GM18508 (cell line): ENCODE data around the gene ZNF148.
"Not testable (repeated sequence)": the region's sequence is repeated elsewhere in the genome, so short reads cannot be mapped to it uniquely, and the experiment has no call there.

Source experiments
- ATAC-seq: cut with Tn5 transposase; IDR thresholded peaks from one replicate; pipeline ENCODE4 v1.9.1; 2021; ENCODE audit warnings: moderate number of reproducible peaks; ENCODE audit not compliant: insufficient read depth, unreplicated experiment

The ZNF148 gene, protein sequence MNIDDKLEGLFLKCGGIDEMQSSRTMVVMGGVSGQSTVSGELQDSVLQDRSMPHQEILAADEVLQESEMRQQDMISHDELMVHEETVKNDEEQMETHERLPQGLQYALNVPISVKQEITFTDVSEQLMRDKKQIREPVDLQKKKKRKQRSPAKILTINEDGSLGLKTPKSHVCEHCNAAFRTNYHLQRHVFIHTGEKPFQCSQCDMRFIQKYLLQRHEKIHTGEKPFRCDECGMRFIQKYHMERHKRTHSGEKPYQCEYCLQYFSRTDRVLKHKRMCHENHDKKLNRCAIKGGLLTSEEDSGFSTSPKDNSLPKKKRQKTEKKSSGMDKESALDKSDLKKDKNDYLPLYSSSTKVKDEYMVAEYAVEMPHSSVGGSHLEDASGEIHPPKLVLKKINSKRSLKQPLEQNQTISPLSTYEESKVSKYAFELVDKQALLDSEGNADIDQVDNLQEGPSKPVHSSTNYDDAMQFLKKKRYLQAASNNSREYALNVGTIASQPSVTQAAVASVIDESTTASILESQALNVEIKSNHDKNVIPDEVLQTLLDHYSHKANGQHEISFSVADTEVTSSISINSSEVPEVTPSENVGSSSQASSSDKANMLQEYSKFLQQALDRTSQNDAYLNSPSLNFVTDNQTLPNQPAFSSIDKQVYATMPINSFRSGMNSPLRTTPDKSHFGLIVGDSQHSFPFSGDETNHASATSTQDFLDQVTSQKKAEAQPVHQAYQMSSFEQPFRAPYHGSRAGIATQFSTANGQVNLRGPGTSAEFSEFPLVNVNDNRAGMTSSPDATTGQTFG

DNA sequence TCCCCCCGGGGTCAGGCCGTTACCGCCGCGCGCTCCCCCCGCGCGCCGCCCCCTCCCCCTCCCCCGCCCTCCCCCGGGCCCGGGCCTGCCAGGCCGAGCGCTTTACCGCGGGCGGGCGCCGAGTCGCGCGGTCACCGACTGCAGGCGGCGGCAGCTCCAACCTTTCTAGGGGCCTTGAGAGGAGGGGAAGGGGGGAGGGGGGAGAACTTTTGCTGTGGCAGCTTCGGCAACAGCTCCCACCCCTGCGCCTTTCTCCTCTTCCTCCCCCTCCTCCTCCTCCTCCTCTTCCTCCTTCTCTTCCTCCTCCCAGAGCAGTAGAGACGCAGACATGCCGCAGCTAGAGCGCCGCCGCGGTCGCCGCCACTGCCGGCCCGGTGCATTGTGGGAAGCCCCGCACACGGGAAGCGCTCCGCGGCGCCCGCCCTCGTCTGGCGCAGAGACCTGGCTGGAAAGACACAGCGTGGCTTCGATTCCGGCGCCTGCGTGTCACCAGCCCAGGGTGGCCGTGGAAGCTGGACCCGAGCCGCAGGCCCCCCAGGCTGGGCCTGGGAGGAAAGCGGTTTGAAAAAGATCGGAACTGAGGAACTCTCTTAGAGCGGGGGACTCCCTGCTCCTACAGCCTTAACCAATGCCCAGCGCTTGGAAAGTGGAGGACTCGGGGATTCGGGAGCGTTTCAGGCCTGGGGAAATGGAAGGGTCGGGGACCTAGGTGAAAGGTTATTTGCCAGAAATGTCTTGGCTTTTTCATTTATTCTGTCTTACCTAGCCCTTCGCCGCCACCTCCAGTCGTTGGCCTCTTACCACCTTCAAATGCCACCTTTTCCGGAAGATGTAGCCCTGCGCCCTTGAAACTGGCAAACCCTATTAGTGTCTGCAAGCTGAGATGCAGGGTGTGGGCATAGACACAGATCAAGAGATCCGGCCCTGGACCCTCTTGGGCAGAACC, at the start of gene ZNF148:
ZNF148 (minus strand) TSS at position 330 of the 946 bp plus-strand sequence. CDS start 61,685 bp downstream, outside the sequence.
- no peak for ATAC-seq

DNA sequence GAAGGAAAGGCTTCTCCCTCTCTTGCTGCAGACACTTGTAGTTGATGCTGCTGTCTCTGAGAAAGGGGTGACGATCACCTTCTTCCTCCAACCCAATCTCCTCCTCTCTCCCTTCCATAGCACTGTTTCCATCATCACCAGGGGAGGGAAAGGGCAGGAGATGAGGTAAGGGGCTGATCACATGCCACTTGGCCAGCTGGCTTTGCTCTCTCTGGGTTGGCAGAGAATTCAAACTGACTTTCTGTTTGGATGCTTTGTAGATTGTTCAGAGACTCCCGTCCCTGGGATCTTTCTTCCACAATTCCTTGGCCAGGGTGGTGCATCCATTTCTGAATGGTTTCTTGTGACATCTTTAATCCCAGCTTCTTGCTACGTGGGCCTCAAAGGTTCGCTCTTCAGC, 43.2 kb upstream of the ZNF148 start:
- no peak for ATAC-seq

DNA sequence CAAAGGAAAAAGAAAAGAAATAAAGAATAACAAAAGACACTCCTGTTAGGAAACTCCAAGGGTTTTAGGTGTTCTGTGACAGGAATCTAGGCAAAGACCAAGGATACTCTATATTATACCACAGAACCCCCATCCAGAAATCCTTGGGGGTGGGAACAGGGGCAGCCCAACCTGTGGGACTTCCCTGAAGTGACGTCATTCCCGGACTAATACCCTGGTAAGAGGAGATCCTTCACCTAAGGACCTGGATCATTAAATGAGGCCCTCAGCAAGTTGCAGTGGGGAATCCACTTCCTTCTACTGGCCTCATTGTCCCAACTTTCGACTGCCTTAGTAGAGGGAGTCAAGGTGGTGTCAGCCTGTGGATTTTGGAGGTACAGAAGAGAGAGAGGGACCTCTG, 41.1 kb upstream of the ZNF148 start:
- ATAC-seq: no peak

DNA sequence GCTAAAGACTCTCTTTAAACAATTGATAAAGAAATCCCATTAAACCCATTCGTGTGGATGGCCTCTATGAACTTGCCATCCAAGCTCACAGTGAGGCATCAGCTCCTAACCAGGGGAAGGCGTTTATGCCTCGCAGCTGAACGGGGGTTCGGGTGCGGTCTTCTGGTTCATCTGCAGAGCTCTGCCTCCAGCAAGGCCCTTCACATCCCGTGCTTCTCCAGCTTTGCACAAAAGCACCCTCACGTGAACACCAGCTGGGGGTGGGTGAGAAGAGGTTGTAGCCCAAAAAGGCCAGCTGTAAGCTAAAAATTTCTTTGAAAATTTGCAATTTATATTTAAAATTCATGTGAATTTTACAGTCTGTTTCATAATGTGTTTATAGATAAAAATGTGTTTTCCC, 39.5 kb upstream of the ZNF148 start:
- ATAC-seq: no peak

DNA sequence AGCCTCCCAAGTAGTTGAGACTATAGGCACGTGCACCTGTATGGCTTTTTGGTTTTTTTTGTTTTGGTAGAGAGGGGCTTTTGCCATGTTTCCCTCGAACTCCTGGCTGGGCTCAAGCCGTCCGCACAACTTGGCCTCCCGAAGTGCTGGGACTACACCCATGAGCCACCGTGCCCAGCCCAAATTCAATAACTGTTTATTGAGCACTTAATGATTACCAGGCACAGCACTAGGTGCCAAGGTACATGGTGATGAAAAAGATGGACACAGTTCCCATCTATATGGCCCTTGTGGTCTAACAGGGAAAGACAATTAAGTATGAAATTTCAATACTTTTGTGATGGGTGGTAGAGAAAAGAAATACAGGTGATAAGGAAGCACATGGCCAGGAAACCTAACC, 35.8 kb upstream of the ZNF148 start:
- no peak for ATAC-seq

DNA sequence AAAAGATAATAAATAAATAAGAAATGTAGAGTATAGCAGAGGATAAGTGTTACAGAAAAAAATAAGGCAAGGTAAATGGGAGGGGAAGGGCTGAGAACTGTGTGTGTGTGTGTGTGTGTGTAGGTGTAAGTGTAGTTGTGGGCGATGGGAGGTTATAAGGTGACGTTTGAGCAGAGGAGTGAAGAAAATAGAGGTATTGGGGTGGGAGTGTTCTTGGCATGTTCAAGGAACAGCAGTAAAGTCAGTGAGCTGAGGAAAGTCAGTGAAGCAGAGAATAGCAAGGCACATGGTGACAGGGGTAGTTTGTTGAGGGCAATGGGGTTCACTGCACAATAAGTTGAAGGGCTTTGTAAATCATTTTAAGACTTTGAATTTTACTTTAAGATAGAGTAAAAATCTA, 30.9 kb upstream of the ZNF148 start:
- no peak for ATAC-seq

DNA sequence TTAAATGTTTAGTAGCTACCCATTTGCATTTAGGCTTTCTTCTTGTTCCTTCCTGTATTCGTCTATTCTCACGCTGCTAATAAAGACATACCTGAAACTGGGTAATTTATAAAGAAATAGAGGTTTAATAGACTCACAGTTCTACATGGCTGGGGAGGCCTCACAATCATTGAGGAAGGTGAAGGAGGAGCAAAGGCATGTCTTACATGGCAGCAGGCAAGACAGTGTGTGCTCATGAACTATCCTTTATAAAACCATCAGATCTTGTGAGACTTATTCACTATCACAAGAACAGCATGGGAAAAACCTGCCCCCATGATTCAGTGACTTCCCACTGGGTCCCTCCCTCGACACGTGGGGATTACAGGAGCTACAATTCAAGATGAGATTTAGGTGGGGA, 30.4 kb upstream of the ZNF148 start:
- ATAC-seq: not testable (repeated sequence)

DNA sequence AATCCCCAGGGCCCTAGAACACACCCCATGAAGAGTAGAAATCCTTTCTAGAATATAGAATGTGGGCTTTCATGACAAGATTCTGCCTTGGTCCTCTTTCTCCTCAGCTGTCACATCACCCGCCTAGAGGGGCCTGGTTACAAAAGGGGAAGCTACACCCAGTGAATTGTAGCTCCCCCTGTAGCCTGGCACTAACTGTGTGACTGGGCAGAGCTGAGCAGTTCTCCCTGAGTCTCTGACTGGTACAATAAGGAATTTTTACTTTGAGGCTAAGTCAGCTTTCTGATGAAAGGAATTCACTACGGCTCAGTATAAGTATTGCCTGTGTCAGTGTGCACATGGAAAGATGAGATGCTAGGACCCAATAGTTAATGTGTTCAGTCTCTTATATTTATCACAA, 28.7 kb upstream of the ZNF148 start:
- no peak for ATAC-seq

DNA sequence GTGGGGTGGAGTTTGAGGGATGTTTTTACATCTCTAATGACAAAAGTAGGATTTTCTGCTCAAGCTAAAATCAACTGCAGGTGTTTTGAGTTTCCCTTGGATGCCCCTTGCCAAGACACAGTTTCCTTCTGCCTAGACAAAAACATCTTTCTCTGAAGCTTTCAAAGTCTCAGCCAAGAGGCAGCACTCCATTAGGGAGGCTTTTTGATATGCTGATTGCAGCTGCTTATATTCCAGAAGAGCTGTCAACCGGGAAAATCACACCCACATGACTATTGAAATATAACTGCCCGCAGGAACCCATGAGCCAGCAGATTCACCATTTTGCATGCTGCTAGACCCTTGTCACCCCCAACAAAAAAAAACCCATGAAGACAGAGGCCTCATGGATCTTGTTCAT, 27.5 kb upstream of the ZNF148 start:
- no peak for ATAC-seq

DNA sequence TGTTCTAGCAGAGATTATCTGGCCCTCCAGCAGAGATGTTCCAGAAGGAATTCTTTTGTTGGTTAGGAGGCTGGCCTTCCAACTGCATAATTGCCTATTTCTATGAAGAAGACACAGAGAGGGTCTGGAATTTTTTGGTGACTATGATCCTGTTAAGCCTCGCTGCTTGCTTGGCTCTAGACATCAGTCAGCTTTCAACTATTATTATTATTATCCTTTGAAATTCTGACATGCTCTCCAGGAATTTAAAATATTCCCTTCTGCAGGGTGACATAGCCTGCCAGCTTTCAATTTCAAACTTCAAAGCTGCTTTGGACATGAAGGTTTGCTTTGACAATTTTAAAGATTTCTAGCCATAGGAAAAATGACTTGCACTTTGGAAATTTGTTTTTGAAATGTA, 26.3 kb upstream of the ZNF148 start:
- no peak for ATAC-seq

DNA sequence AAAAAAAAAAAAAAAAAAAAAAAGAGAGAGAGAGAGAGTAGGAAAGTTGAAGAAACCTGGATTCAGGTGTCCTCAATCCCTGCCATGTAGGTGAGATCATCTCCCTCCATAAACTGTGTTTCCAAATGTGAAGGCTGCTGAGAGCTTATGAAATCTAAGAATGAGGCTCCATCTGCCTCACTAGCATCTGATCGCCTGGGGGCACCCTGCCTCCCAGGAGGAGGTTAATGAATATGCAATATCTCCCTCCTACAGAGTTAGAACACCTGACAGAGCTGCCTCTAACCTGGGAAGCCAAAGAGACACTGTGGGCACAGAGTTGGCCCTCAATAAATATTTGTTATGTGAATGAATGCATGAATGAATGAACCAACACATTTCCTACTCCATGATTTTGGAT, 23.8 kb upstream of the ZNF148 start:
- ATAC-seq: no peak

DNA sequence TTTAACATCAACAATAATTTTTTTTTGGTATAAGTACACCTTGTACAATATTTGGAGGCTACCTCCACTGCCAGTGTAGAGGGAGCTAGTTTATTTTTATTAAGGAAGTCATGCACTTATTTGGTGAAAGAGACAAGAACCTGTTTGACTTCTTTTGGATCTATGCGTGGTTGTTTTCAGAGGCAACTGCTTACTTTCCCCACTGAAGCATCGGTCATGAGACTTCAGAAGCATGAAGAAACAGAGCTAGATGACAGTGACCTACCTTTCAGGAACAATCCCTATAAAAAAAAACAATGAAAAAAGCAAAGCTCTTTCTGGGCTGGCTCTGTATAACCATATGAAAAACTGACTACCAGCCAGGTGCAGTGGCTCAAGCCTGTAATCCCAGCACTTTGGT, 20.0 kb upstream of the ZNF148 start:
- ATAC-seq: no peak

DNA sequence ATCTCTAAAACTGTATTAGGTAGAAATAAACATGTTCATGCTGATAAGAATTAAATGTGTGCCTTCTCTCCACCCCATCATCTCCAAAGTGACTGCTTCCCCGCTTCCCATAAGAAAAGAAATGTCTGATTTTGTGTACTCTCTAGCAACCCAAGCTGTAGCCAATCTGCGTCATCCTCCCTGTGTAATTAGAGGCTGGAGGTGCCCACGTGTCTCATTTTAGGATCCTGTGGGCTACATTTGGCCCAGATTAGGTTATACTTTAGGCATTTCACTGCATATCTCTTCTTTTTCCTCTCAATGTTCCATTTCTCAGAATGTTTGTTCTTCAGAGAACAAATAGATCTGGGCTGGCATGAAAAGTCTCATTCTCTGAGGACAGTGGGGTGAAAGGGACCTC, 19.3 kb upstream of the ZNF148 start:
- no peak for ATAC-seq

DNA sequence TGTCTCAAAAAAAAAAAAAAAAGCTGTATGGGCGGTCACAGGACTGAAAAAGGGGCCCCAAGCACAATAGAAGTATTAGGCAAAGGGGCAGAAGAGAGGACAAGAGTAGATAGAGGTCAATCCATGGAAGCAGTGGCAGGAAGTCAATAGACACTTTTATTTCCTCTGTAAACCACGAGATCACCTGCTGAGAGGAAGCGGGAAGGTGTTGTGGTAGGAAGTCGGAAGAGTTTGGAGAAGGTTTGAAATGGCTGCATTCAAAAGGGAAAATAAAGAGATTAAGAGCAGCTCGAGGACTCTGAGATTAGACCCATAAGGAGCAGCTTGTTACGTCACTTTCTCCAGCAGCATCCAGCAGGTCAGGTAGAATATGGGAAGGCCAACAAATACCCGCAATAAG, 14.2 kb upstream of the ZNF148 start:
- no peak for ATAC-seq

DNA sequence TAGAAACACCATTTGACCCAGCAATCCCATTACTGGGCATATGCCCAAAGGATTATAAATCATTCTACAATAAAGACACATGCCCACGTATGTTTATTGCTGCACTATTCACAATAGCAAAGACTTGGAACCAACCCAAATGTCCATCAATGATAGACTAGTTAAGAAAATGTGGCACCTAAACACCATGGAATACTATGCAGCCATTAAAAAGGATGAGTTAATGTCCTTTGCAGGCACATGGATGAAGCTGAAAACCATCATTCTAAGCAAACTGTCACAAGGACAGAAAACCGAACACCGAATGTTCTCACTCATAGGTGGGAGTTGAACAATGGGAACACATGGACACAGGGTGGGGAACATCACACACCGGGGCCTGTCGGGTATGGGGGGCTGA, 13.2 kb upstream of the ZNF148 start:
- not testable (repeated sequence) for ATAC-seq

DNA sequence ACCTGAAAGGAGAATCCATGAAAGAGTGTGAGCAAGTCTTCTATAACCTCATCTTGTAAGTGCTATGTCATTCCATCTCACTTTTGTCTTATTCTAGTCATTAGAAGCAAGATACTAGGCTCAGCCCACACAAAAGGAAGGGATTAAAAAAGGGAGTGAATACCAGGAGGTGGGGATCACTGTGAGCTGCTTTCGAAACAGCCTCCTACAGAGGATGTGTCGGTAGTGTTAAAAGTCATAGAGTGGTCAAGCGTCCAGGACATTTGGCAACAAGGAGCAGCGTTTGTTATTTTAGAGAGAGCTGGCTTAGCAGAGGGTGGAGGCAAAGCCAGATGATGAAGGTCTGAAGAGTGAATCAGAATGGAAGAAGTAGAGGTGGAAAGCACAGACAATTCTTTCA, 11.7 kb upstream of the ZNF148 start:
- no peak for ATAC-seq

DNA sequence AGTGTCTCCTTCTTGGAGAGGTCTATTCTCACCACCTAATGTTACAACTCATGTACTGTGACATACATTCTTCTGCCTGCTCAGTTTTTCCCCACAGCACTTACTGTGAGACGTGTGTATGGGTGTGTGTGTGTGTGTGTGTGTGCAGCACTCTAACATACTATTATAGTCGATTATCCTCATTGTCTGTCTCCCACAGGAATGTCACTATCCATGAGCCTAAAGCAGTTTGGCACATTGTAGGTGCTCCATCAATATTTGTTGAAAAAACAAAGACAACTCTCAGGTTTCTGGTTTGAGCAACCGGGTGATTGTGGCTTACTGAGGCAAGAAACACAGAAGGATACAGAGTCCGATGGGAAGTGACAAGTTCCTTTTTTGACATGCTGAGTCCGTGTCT, 8.6 kb upstream of the ZNF148 start:
- ATAC-seq: no peak

DNA sequence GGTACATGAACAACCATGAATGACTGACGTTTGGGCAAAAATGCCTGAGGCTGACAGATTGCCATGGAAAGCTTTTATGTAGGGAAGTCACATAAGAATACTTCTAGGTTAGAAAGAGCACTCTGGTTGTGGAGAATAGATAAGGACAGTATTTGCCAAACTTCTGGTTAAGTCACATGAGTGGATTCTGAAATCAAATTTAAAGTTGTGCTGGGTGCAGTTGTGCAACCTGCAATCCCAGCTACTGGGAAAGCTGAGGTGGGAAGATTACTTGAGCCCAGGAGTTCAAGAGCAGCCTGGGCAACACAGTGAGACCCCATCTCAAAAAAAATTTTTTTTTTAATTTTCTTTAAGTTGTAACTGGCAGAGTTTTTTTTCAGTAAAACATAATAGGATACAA, 7.2 kb upstream of the ZNF148 start:
- no peak for ATAC-seq

DNA sequence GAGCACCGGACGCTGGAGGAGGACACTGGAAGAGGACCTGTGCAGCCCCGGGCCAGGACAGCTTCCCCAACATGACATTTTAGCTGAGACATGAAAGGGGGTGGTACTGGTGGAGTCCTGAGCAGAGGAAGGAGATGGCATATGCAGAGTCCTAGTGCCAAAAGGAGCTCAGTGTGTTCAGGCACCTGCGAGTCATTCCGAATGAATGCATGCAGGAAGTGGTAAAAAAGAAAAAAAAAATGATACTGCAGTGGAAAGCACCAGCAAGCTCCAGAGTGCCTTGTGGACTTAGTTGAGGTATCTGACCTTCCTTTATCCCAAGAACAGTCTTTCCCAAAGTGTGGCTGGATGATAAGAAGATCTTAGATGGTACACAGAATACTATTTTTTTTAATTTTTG, 6.6 kb upstream of the ZNF148 start:
- ATAC-seq: peak; percentile 61

DNA sequence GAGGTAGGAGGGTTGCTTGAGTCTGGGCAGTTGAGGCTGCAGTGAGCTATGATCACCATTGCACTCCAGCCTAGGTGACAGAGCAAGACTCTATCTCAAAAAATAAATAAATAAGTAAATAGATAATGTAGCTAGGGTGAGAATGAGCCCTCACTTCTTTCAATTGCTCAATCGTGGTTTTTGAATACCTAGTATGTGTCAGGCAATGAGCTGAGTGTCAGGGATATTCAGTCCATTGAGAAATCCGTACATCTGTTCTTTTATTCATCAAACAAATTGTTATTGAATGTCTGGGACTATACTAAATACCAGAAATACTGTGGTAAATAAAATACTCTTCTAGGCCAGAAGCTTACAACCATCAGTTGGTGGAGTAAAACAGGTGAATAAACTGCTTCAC, 6.2 kb upstream of the ZNF148 start:
- ATAC-seq: no peak

DNA sequence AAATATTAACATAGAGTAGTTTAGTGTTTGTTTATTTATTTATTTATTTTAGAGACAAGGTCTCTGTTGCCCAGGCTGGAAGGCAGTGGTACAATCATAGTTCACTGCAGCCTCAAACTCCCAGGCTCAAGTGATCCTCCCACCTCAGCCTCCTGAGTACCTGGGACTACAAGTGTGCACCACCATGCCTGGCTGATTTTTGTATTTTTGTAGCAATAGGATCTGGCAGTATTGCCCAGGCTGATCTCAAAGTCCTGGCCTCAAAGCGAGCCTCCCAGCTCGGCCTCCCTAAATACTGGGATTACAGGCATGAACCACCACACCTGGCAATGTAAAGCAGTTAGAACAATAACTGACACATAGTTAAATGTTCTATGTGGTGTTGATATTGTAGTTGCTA, 4.4 kb upstream of the ZNF148 start:
- no peak for ATAC-seq
